Measurements from ENCODE around the gene PROZ. TPM values are rescaled to one million over a fixed set of nuclear protein-coding genes. Genes with fewer than 3 reads are reported as not detected.
"Not testable (repeated sequence)": the region's sequence is repeated elsewhere in the genome, so short reads cannot be mapped to it uniquely, and the experiment has no call there.

The PROZ gene
- total and polyA plus RNA-seq, 2 donors (not counting 1 experiment from before 2014, with no cell fraction given): not detected

- Mint-ChIP-seq H3K27ac (no peak overlapping the region), H3K4me1 (peaks cover 9% of the 10 kb centered on the region), H3K4me3 (no peak overlapping the region), H3K9me3 (ENCODE audit: insufficient read depth) (no peaks in the 10 kb centered on the region), H3K27me3 (peaks cover 4% of the 10 kb centered on the region)
- Histone ChIP-seq H3K4me1 (ENCODE audit: control insufficient read depth in 2 of 2, insufficient read depth in 2 of 2, low read length in 2 of 2) (peaks cover 0 to 10% of the 10 kb centered on the region in 2 donors), H3K27ac (ENCODE audit: low read length in 2 of 2) (no peak overlapping the region), H3K9ac (ENCODE audit: low read length) (no peak overlapping the region), H3K36me3 (replicated peaks in 1 of 2; ENCODE audit: control extremely low read depth in 1 of 2, control insufficient read depth in 1 of 2, extremely low read depth in 1 of 2, insufficient read depth in 2 of 2, low read length in 1 of 2) (no peaks in the 10 kb centered on the region), H3K4me2 (replicated peaks; ENCODE audit: low read depth, low read length, poor library complexity, severe bottlenecking) (no peak overlapping the region), H4K20me1 (ENCODE audit: control insufficient read depth, insufficient read depth, low read length, poor library complexity, severe bottlenecking) (no peaks in the 10 kb centered on the region), H3K9me3 (ENCODE audit: control extremely low read depth in 1 of 3, control insufficient read depth in 2 of 3, insufficient read depth in 1 of 3, low read length in 2 of 3) (peaks cover 0 to 7% (median 0%) of the 10 kb centered on the region in 3 donors), H3K4me3 (ENCODE audit: control extremely low read depth in 1 of 5, extremely low read depth in 1 of 5, insufficient read depth in 1 of 5, low read depth in 2 of 5, low read length in 4 of 5) (no peak overlapping the region), H3K79me2 (ENCODE audit: control insufficient read depth, insufficient read depth, low read length) (no peaks in the 10 kb centered on the region), H2AFZ (ENCODE audit: insufficient read depth, low read depth, low read length, poor library complexity, severe bottlenecking) (no peak overlapping the region), H3K27me3 (replicated peaks in 1 of 4; ENCODE audit: control extremely low read depth in 1 of 4, control insufficient read depth in 3 of 4, insufficient read depth in 4 of 4, low read length in 3 of 4) (peaks cover 0 to 37% (median 3%) of the 10 kb centered on the region in 4 experiments)
- DNase-seq (no peak), ATAC-seq (ENCODE audit: low read depth) (no peak)
- intact Hi-C loops (cut with micrococcal nuclease): no loop called here
- POLR2A ChIA-PET: no interaction called here
- WGBS (ENCODE audit: insufficient coverage): 79% methylated on average over 12 of the region's 12 CpGs
- CTCF ChIA-PET: no interaction called here
- TF ChIP-seq EZH2 (IDR thresholded peaks at IDR 0.05; ENCODE audit: borderline replicate concordance, insufficient read depth, low read depth, low read length, poor library complexity, severe bottlenecking) (no peak), CTCF (IDR thresholded peaks at IDR 0.05) (no peak)
These were observed 2.5 kb downstream of the PROZ start for GRCh38 chr13:113160983-113161382.

GRCh38 chr13:113161433-113161832, 3.0 kb downstream of the PROZ start:
- H3K4me1 Mint-ChIP-seq: peaks cover 9% of the 10 kb centered on the region
- no peaks in the 10 kb centered on the region for H3K9me3 Mint-ChIP-seq (ENCODE audit: insufficient read depth)
- no peak overlapping the region for H3K4me3 Mint-ChIP-seq
- no peaks in the 10 kb centered on the region for H4K20me1 ChIP-seq (ENCODE audit: control insufficient read depth, insufficient read depth, low read length, poor library complexity, severe bottlenecking)
- no peak overlapping the region for H3K9ac ChIP-seq (ENCODE audit: low read length)
- peaks cover 0 to 10% of the 10 kb centered on the region in 2 donors for H3K4me1 ChIP-seq (ENCODE audit: control insufficient read depth in 2 of 2, insufficient read depth in 2 of 2, low read length in 2 of 2)
- peaks cover 4% of the 10 kb centered on the region for H3K27me3 Mint-ChIP-seq
- no peaks in the 10 kb centered on the region for H3K79me2 ChIP-seq (ENCODE audit: control insufficient read depth, insufficient read depth, low read length)
- peaks cover 0 to 4% (median 0%) of the 10 kb centered on the region in 3 donors for H3K9me3 ChIP-seq (ENCODE audit: control extremely low read depth in 1 of 3, control insufficient read depth in 2 of 3, insufficient read depth in 1 of 3, low read length in 2 of 3)
- ChIA-PET POLR2A (no interaction called here), CTCF (no interaction called here)
- TF ChIP-seq EZH2 (IDR thresholded peaks at IDR 0.05; ENCODE audit: borderline replicate concordance, insufficient read depth, low read depth, low read length, poor library complexity, severe bottlenecking) (no peak), CTCF (IDR thresholded peaks at IDR 0.05) (no peak)
- no peak overlapping the region for H3K27ac Mint-ChIP-seq
- no peak overlapping the region for H3K27ac ChIP-seq (ENCODE audit: low read length in 2 of 2)
- no peaks in the 10 kb centered on the region for H3K36me3 ChIP-seq (replicated peaks in 1 of 2; ENCODE audit: control extremely low read depth in 1 of 2, control insufficient read depth in 1 of 2, extremely low read depth in 1 of 2, insufficient read depth in 2 of 2, low read length in 1 of 2)
- H2AFZ ChIP-seq (ENCODE audit: insufficient read depth, low read depth, low read length, poor library complexity, severe bottlenecking): no peak overlapping the region
- WGBS (ENCODE audit: insufficient coverage): 53% methylated on average over 13 of the region's 16 CpGs
- ATAC-seq (ENCODE audit: low read depth) (no peak), DNase-seq (no peak)
- no peak overlapping the region for H3K4me2 ChIP-seq (replicated peaks; ENCODE audit: low read depth, low read length, poor library complexity, severe bottlenecking)
- H3K4me3 ChIP-seq (ENCODE audit: control extremely low read depth in 1 of 5, extremely low read depth in 1 of 5, insufficient read depth in 1 of 5, low read depth in 2 of 5, low read length in 4 of 5): no peak overlapping the region
- peaks cover 0 to 37% (median 3%) of the 10 kb centered on the region in 4 experiments for H3K27me3 ChIP-seq (replicated peaks in 1 of 4; ENCODE audit: control extremely low read depth in 1 of 4, control insufficient read depth in 3 of 4, insufficient read depth in 4 of 4, low read length in 3 of 4)
- intact Hi-C loops (cut with micrococcal nuclease): no loop called here

- H2AFZ ChIP-seq (ENCODE audit: insufficient read depth, low read depth, low read length, poor library complexity, severe bottlenecking); H3K9me3 Mint-ChIP-seq (ENCODE audit: insufficient read depth); H3K4me3 Mint-ChIP-seq; H3K9me3 ChIP-seq (ENCODE audit: control extremely low read depth in 1 of 3, control insufficient read depth in 2 of 3, insufficient read depth in 1 of 3, low read length in 2 of 3); H4K20me1 ChIP-seq (ENCODE audit: control insufficient read depth, insufficient read depth, low read length, poor library complexity, severe bottlenecking); POLR2A ChIA-PET; H3K79me2 ChIP-seq (ENCODE audit: control insufficient read depth, insufficient read depth, low read length); H3K27ac ChIP-seq (ENCODE audit: low read length in 2 of 2); H3K9ac ChIP-seq (ENCODE audit: low read length); H3K4me3 ChIP-seq (ENCODE audit: control extremely low read depth in 1 of 5, extremely low read depth in 1 of 5, insufficient read depth in 1 of 5, low read depth in 2 of 5, low read length in 4 of 5); H3K4me2 ChIP-seq (replicated peaks; ENCODE audit: low read depth, low read length, poor library complexity, severe bottlenecking); CTCF ChIA-PET; H3K27ac Mint-ChIP-seq; DNase-seq; H3K27me3 Mint-ChIP-seq; H3K36me3 ChIP-seq (replicated peaks in 1 of 2; ENCODE audit: control extremely low read depth in 1 of 2, control insufficient read depth in 1 of 2, extremely low read depth in 1 of 2, insufficient read depth in 2 of 2, low read length in 1 of 2); H3K4me1 Mint-ChIP-seq; ATAC-seq (ENCODE audit: low read depth); intact Hi-C loops (cut with micrococcal nuclease): not testable (repeated sequence)
- Histone ChIP-seq H3K27me3 (replicated peaks in 1 of 4; ENCODE audit: control extremely low read depth in 1 of 4, control insufficient read depth in 3 of 4, insufficient read depth in 4 of 4, low read length in 3 of 4) (peaks cover 0 to 35% (median 3%) of the 10 kb centered on the region in 4 experiments), H3K4me1 (ENCODE audit: control insufficient read depth in 2 of 2, insufficient read depth in 2 of 2, low read length in 2 of 2) (peaks cover 0 to 10% of the 10 kb centered on the region in 2 donors)
- no CpG with 5 or more reads among the region's 13 CpGs for WGBS (ENCODE audit: insufficient coverage)
These were observed 3.5 kb downstream of the PROZ start for GRCh38 chr13:113161975-113162374.
